Gastroesophageal sphincter (tissue), 4 donors: ENCODE data around the gene COLGALT1. TPM values are rescaled to one million over a fixed set of nuclear protein-coding genes. Genes with fewer than 3 reads are reported as not detected.

Source experiments
- ATAC-seq: fragments of 150-250 bp; one replicate; pipeline ENCODE4 v1.9.1; 2016; ENCODE audit warnings: mild to moderate bottlenecking, moderate library complexity
- H3K27ac ChIP-seq, 4 donors: fragments of 200-600 bp; sonication (generic) in 3 of 4; 1 replicate in 3 of 4; 2 replicates in 1 of 4; pipeline ENCODE4 v1.5.1; 2016 to 2019
- H3K27me3 ChIP-seq: fragments of 200-600 bp; sonication (generic); one replicate; pipeline ENCODE4 v1.5.1; 2019
- H3K36me3 ChIP-seq, 2 donors: fragments of 200-600 bp; sonication (generic); one replicate each; pipeline ENCODE4 v1.5.1; 2019; ENCODE audit warnings: control low read depth in 1 of 2
- H3K4me1 ChIP-seq, 3 donors: fragments of 200-600 bp; sonication (generic); 1 replicate in 2 of 3; 2 replicates in 1 of 3; pipeline ENCODE4 v1.5.1; 2016 to 2019; ENCODE audit warnings: control low read depth in 2 of 3
- H3K4me3 ChIP-seq, 2 donors: fragments of 200-600 bp; sonication (generic); one replicate each; pipeline ENCODE4 v1.5.1; 2019; ENCODE audit warnings: mild to moderate bottlenecking in 1 of 2, moderate library complexity in 1 of 2
- H3K9me3 ChIP-seq, 3 donors: fragments of 200-600 bp; sonication (generic); one replicate each; pipeline ENCODE4 v1.5.1; 2017 to 2019; ENCODE audit warnings: control low read depth in 2 of 3
- CTCF ChIP-seq, 4 experiments: fragments of 200-600 bp in 2 of 4; fragments of 450-650 bp in 2 of 4; sonication (generic) in 1 of 4; IDR thresholded peaks; one replicate each; pipeline ENCODE4 v1.5.1; 2017 to 2019; ENCODE audit warnings: antibody characterized with exemption in 4 of 4, mild to moderate bottlenecking in 2 of 4, moderate library complexity in 2 of 4
- EP300 ChIP-seq: sonication (generic); formaldehyde crosslinking; IDR thresholded peaks from one replicate; pipeline ENCODE4 v1.6.1; 2017; ENCODE audit warnings: antibody characterized with exemption, mild to moderate bottlenecking
- POLR2A ChIP-seq, 2 donors: fragments of 450-650 bp; IDR thresholded peaks; one replicate each; pipeline ENCODE4 v1.6.1; 2017; ENCODE audit warnings: antibody characterized with exemption in 2 of 2, mild to moderate bottlenecking in 2 of 2, moderate library complexity in 1 of 2
- POLR2AphosphoS5 ChIP-seq: sonication (generic); formaldehyde crosslinking; IDR thresholded peaks from one replicate; pipeline ENCODE4 v1.6.1; 2017; ENCODE audit warnings: antibody characterized with exemption
- whole genome bisulfite sequencing, 2 donors: methylation state at CpG; one replicate each; pipeline ENCODE4 v1.1.5; 2018; ENCODE audit warnings: low coverage in 1 of 2; 5-methylcytosine and 5-hydroxymethylcytosine counted together
- total RNA-seq, 4 donors: library from RNA; depleted of rRNA; stranded (reverse); fragments of >200 nt; gene quantifications; one replicate each; pipeline ENCODE4 v1.1.0, GENCODE V29; 2016

COLGALT1 gene
- total RNA-seq, 4 donors from 2014 or later: 54.7 to 78.9 (median 61.2) TPM

- no peak overlapping the region for H3K27ac ChIP-seq
- WGBS, 2 donors: 77 to 100% methylated on average over 2 to 5 of the region's 8 CpGs
- H3K4me1 ChIP-seq: peaks cover 0 to 15% (median 9%) of the 10 kb centered on the region in 3 donors
- no peak overlapping the region for H3K4me3 ChIP-seq
- peaks cover 84% of the 10 kb centered on the region for H3K27me3 ChIP-seq
- H3K36me3 ChIP-seq: no peaks in the 10 kb centered on the region
- TF ChIP-seq EP300 (no peak), CTCF (IDR thresholded peaks at IDR 0.05) (no peak), POLR2A (IDR thresholded peaks at IDR 0.05) (no peak)
- H3K9me3 ChIP-seq: no peaks in the 10 kb centered on the region
- ATAC-seq: no peak
These were observed 49.7 kb downstream of the COLGALT1 start for GRCh38 chr19:17605117-17605516.

- Histone ChIP-seq H3K4me1 (peaks cover 0 to 15% (median 9%) of the 10 kb centered on the region in 3 donors), H3K4me3 (peak overlapping the region in 1 of 2 donors; percentile 45), H3K9me3 (no peaks in the 10 kb centered on the region), H3K27me3 (peaks cover 78% of the 10 kb centered on the region), H3K36me3 (no peaks in the 10 kb centered on the region), H3K27ac (peak overlapping the region in 3 of 4 donors; percentile 7 to 41 (median 35))
- 0% methylated on average over 3 to 5 of the region's 85 CpGs for whole genome bisulfite sequencing, 2 donors
- peak; percentile 67 for ATAC-seq
- peak in 3 of 4 experiments; percentile 50 to 70 (median 60) for TF ChIP-seq CTCF (IDR thresholded peaks at IDR 0.05)
- peak in 1 of 2 donors; percentile 8 for TF ChIP-seq POLR2A (IDR thresholded peaks at IDR 0.05)
- no peak for TF ChIP-seq EP300
- no peak for TF ChIP-seq POLR2AphosphoS5
These were observed 50.5 kb downstream of the COLGALT1 start for GRCh38 chr19:17605761-17606589.

GRCh38 chr19:17606590-17607185 lies 51.2 kb downstream of the COLGALT1 start:
- TF ChIP-seq EP300 (no peak), CTCF (IDR thresholded peaks at IDR 0.05) (no peak), POLR2A (IDR thresholded peaks at IDR 0.05) (no peak), POLR2AphosphoS5 (no peak)
- peaks cover 0 to 15% (median 9%) of the 10 kb centered on the region in 3 donors for H3K4me1 ChIP-seq
- H3K36me3 ChIP-seq: no peaks in the 10 kb centered on the region
- 11 to 14% methylated on average over 8 to 18 of the region's 18 CpGs for WGBS, 2 donors
- H3K27me3 ChIP-seq: peaks cover 78% of the 10 kb centered on the region
- ATAC-seq: no peak
- no peaks in the 10 kb centered on the region for H3K9me3 ChIP-seq
- H3K27ac ChIP-seq: no peak overlapping the region
- peak overlapping the region in 1 of 2 donors; percentile 45 for H3K4me3 ChIP-seq

- ATAC-seq: no peak
- TF ChIP-seq POLR2A (IDR thresholded peaks at IDR 0.05) (no peak), CTCF (IDR thresholded peaks at IDR 0.05) (no peak), EP300 (no peak), POLR2AphosphoS5 (no peak)
- H3K36me3 ChIP-seq: no peaks in the 10 kb centered on the region
- WGBS, 2 donors: 96 to 97% methylated on average over 4 to 7 of the region's 9 CpGs
- H3K9me3 ChIP-seq: no peaks in the 10 kb centered on the region
- peaks cover 0 to 15% (median 9%) of the 10 kb centered on the region in 3 donors for H3K4me1 ChIP-seq
- H3K27ac ChIP-seq: no peak overlapping the region
- peaks cover 76% of the 10 kb centered on the region for H3K27me3 ChIP-seq
- H3K4me3 ChIP-seq: no peak overlapping the region
These were observed 52.5 kb downstream of the COLGALT1 start for GRCh38 chr19:17607936-17608335.
